Activated CD8-positive, alpha-beta memory T cell treated with anti-CD3 and anti-CD28 coated beads, Interleukin-2, amount 50 U/mL, for 1 hour (primary cell): Measurements from ENCODE around the gene TRIM9.
"Not testable (repeated sequence)": the region's sequence is repeated elsewhere in the genome, so short reads cannot be mapped to it uniquely, and the experiment has no call there.

ENCODE experiments used
- DNase-seq: peaks from one replicate; pipeline ENCODE4 v3.0.0-alpha.2; 2020; ENCODE audit errors: extremely low read depth

The TRIM9 gene

DNA sequence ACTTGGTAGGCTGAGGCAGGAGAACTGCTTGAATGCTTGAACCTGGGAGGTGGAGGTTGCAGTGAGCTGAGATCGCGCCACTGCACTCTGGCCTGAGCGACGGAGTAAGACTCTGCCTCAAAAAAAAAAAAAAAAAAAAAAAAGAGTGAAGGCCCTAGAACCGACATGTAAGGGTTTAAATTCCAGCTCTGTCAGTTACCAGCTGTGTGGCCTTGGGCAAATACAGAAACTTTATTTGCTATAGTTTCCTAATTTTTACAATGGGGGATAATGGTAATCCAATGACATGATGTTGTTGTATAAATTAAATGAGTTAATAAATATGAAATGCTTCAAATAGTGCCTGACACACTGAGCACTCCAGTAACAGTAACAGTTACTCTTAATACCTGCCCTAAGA is 131.0 kb downstream of the TRIM9 start:
- no peak for DNase-seq

DNA sequence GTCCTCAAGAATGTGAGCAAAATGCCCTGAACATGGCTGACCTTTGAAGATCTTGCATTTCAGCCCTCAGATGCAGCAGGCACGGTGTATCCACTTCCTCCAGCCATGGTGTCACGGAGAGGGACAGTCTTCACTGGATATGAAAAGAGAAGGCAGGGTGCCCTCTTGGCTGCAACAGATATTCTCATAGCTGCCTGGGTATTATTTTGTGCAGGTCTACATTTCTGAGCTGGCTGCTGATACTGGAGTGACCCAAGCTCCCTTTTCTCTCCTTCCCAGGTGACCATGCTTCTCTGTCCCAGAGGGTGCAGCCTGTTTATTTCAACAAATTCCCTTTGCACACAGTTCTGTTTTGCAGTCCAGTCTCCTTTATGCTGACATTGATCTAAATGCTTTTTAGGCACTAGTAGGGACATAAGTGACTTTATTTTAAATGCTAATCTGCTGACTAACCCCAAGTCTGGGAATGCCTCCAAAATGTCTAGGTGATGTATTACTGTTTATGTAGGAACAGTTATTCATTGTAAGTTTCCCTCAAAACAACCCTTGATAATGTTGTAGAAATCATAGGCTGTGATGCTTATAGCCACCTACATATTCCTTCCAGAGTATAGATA is 133.2 kb downstream of the TRIM9 start:
- DNase-seq: no peak

DNA sequence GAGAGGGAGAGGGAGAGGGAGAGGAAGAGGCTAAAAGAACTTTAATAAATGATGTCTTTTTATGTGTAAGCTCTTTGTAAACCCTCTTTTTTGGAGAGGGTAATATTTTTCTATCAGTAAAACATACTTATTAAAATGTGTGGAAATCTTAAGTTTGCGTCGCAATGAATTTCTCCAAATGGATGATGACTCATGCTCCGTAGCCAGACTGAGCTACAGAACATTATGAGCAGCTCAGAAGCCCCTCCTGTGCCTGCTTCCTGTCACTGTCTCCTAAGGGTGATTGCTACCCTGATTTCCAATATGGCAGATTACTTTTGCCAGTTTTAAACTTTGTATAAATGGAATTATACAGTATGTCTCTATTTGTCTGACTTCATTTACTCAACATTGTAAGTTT is 137.6 kb downstream of the TRIM9 start:
- DNase-seq: no peak

DNA sequence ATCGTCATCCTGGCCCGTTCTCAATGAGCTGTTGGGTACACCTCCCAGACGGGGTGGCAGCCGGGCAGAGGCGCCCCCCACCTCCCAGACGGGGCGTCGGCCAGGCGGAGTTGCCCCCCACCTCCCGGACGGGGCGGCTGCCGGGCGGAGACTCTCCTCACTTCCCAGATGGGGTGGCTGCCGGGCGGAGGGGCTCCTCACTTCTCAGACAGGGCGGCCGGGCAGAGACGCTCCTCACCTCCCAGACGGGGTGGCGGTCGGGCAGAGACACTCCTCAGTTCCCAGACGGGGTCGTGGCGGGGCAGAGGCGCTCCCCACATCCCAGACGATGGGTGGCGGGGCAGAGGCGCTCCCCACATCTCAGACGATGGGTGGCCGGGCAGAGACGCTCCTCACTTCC is 138.5 kb downstream of the TRIM9 start:
- DNase-seq: not testable (repeated sequence)

DNA sequence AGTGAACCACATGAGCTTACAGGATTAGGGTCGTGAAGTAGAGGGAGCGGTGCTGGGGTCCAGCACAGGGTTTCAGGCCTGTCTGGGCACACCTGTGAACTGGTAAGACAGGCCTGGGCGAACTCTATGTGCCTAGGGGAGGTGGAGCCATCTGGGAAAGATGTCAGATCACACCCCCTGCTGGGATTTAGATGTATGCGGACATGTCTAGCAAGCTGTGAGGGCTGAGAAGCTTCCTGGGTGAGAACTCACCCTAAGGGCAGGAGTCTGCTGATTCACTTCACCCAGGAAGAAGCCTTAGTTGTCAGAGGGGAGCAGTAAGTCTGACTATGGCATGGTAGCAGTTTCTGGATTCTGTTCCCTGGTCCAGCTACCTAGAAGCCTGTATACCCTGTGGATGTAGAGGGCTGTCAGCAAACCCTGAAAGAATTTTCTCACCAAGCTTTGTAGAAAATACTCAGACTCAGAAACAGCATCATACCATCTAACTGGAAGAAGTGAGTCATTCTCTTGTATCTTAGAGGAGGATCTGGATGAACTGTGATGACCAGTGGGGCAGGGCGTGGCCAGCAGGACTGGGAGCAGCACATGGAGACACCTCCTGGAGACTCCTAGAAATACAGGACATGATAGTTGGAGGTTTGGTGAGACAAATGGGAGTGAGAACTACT is 139.4 kb downstream of the TRIM9 start:
- DNase-seq: no peak

DNA sequence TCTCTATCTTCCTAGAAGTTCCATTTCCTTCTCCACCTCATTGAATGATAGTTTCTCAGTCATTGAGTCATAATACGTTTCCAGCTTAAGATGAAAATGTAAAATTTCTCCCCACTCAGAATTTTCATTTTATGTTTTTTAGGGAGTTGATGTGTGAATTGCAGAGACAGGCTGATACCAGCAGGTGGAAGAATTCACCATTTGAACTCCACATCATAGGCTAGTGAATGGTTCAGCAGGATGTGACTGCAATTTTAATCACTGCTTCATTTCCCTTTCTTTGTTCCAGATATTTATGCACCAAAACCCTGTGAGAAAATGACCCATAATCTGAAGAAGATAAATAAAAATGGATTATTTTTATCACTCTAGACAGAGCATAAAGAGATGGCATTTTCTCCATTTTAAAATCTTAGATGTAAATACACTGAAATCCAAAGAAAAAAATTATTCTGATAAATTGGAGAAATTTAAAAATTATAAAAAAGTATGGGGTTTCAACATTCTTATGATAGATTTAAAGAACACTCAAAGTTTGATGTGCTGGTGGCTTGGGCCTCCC is 140.0 kb downstream of the TRIM9 start:
- no peak for DNase-seq

DNA sequence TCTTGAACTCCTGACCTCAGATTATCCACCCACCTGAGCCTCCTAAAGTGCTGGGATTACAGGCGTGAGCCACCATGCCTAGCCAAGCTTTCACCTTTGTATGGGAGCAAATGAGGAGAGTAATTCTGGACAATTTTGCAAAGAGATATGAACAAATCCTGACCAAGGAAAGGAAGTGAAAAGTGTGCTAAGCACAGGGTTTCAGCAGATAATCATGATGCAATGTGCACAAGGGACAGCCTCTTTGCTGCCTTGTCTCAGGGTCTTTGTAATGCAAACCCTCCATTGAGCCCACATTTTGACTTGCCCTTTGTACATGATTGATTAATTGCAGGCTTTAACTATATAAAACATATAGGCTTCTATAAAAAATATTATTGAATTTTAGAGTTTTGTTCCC is 141.4 kb downstream of the TRIM9 start:
- DNase-seq: no peak

DNA sequence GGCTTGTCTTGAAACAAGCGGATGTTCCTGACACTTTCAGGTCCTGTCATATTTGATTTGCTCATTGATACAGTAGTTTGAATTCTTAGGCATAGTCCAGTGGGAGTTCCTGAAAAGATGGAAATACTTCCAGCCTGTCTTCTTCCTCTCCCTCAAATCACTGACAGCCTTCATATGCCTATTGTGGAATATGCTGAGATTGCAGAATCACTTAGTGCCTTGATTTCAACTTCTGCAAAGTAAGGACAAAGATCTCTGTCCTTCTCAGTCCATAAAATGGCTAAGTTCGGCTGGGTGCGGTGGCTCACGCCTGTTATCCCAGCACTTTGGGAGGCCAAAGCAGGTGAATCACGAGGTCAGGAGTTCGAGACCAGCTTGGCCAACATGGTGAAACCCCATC is 143.9 kb downstream of the TRIM9 start:
- no peak for DNase-seq

DNA sequence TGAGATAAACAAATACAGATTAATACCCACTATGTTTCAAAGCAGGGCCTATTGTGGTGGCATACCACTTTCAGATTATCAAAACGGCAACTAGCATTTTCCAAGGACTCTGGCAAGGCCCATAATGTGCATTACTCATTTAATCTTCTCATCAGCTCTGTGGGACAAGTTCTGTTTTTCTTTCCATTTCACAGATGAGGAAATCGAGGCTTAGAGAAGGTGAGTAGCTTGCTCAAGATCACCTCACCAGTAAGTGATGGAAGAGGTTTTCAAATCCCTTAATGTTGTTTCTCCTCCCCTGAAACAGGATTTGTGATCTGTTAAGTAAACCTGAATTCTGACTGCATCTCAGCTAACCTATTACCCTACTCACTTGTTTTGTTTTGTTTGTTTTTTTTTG is 146.7 kb downstream of the TRIM9 start:
- DNase-seq: no peak

DNA sequence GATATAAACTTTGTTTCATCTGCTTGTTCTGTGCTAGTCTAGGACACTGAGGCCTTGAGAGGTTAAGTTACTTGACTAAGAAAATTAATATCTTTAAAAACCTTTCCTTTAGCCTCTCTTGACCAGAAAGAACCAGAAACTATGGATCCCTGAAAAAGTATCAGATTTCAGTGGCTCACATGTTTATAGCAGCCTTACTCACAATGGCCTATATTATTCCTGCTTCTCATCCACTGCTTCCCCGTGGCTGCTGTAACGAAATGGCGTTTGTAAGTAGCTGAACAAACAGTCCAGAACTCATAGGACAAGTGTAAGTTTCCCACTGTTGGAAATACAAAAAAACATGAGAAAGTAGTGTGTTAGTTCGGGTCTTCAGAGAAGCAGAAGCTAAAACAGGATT is 147.5 kb downstream of the TRIM9 start:
- DNase-seq: no peak

DNA sequence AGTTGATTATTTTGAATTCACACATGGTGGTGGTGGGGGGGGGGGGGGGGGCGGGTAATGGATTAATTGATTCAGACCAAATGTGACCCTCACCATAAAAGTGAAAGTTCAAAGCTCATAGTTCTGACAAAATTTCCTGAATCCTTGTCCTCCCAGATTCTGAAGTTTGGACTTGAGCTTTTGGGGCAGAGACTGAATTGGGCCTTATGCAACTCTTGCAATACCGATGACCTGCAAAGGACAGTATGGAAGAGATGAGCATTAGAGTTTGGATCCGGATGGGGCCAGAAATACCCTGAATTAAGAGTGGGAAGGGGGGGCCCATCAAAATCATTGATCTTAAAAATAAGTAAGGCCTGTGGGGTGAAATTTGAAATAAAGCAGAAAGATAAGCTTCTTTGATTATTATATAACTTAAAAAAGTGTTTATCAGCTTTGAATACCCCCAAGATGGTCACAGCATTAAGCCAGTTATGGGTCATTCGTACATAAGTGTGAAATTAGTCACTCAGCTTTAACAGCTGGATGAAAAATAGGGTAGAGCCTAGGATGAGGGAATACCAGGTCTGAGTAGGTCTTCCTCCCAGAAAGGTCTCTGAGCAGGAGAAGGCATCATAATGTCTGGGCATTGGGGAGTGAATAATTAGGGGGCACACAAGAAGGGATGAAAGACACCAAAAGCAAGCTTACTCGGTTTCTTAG is 148.5 kb downstream of the TRIM9 start:
- DNase-seq: no peak

DNA sequence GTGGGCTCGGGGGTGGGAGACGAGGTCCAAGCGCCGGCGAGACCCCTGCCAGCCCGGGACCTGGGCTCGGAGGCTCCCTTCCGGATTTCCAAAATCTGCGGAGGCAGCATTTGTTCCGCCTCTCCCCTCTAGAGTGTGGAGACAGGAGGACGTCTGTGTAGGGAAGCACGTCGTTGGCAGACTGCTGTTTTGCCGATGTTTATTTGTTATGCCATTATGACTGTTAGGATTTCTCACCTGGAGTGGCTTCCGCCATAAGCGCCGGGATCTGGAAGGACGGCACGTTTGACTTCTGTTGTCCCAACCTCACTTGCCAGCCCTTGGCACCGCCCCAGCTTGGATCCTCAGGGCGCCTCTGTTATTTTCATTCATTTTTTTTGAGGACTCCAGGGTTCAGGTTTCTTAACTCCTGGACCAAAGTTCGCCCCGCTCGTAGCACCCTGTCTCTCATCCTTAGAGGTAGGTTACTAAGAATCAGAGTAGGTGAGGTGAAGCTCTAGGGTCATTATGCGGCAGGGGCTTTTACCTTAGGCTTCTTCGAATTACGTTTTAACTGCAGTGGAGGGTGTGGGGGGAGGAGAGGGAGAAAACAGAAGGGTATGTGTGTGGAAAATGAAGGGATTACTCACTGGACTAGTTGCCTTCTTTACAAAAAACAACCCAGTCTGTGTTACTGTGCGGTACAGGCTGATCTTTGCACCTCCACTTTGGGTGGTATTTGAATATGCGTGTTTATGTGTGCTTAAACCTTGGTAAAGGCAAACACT is 150.1 kb downstream of the TRIM9 start:
- no peak for DNase-seq

DNA sequence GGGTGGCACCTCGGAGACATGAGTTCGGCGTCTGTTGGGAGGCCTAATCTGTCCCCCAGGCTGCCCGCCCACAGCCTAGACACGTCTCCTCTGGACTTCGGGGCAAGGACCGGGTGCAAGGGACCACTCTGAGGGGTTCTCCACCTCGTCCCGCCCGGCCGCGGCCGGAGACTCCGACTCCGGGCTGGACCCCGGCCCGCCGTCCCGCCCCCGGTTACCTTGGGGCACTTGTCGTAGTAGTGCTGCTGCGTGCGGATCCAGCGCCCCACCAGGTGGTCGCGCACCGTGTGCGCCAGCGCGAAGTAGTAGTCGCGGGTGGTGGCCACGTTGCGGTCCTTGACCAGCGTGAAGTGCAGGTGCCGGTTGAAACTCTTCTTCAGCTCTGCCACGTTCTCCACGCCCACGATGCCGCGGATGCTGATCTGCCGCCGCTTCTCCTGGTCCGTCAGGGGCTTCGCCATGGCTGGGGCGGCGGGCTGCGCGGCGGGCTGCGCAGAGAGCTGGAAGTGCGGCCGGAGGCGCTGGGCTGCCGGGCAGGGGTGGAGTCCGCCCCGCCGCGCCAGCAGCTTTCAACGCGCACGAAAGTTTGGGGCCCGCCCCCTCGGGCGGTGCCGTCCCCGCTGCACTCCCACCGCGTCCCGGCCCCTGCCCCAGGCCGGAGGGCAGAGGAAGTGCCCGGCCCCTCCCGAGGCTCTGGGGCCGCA is 150.8 kb downstream of the TRIM9 start, which contains the start of gene PYGL:
PYGL (minus strand) TSS at position 541 of the 704 bp plus-strand sequence; CDS start at position 461, 80 bp downstream.
- DNase-seq: no peak

DNA sequence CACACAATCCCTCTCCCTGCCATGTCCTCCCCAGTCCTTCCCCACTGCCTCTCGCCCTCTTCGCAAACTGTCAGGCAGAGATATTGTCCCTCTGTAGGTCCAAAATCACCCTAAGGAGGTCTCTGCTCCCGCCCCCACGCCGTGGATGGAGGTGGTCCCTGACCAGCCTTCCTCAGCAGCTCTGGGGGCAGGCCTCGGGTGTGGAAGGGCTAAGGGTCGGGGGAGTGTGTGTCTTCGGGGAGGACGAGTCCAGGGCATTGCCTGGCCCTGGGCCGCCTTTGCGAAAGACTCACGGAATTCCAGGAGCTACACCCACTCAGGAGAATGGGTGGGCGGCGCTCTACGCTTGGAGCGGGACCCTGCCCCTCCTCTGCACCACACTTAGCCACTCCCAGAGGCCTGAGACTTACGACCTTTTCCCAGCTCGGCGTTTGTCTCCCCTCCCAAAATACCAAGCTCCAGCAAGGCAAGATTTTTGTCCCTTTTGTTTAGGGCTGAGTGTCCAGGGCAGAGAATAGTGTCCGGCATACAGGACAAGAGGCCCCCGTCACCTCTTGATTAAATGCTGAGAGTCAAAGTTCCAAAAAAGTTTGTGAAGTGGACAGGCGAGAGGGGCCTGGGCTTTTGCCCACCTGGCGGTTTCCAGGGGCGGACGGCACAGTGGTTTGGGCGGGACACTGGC is 151.5 kb downstream of the TRIM9 start:
- DNase-seq: no peak

DNA sequence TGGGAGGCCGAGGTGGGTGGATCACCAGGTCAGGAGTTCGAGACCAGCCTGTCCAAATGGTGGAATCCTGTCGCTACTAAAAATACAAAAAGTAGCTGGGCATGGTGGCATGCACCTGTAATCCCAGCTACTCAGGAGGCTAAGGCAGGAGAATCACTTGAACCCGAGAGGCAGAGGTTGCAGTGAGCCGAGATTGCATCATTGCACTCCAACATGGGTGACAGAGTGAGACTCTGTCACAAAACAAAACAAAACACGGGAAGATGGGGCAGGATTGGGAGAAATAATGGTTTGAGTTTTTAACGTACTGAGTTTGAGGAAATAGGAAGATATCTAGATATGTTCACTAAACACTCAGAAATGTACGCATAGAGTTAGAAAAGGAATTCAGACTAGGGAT is 153.3 kb downstream of the TRIM9 start:
- DNase-seq: not testable (repeated sequence)

DNA sequence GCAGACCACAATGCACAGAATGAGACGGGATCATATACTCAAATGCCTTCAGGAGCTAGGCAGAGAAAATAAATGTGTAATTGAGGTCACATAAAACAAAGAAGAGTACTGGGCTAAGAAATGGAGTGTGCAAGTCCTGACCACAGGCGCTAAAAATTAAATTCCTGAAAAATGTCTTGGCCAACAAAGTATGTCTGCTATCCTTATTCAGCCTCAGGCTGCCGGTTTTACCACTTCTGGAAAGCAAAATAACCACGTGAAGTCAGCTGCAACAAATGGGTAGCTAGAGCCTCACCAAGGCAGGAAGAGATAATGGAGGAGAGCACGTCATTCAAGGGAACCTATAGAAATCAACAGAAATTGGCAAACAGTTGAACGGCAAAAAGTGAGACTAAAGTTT is 153.8 kb downstream of the TRIM9 start:
- DNase-seq: no peak

DNA sequence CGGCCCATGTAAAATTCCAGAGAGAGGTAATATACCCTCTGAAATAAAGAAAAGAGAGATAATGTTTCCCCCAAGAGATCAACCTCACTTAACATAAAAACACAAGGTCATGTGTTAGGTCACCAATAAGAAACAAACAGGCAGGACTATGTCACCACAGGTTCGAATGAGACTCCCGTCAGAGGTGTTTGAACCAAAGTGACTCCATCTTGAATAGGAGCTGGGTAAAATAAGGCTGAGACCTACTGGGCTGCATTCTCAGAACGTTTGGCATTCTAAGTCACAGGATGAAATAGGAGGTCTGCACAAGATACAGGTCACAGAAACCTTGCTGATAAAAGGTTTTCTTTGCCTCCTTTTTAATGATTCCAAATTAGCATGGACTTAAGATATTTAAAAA is 157.1 kb downstream of the TRIM9 start:
- DNase-seq: no peak

DNA sequence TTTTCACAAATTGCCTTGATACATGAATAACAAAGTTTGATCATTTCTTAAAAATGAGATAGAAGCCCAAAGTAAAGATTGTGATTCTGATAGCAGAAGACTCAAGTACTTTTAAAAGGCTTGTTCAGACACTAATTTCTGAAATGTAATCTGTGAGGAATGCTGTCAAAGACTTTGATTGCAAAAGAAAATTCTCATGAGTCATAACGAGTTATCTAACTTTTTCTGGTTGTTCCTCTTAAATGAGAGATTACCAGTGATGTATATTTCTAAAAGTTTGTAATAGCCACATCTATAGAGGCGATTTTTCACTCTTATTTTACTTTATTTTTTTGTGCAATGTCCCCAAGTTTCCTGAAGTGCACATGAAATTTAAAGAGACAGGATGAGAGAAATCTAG is 157.6 kb downstream of the TRIM9 start:
- DNase-seq: no peak

DNA sequence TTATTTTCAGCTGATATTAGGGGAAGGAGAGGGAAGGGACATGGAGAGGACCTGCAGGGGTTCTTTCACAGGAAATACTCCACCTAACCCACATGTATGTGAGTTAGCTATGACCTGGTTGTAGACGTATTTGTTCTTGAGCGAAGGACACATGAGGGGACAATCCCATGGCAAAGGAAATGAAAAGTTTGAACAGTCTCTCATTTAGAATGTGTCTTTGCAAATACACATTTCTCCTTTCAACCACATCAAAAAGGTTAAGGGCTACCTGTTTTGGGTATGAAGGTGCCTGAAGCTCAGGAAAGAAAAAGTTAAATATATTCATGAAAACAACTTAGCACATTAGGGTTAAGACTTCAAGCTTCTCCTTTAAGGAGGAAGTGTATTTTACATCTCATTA is 158.0 kb downstream of the TRIM9 start:
- DNase-seq: no peak

DNA sequence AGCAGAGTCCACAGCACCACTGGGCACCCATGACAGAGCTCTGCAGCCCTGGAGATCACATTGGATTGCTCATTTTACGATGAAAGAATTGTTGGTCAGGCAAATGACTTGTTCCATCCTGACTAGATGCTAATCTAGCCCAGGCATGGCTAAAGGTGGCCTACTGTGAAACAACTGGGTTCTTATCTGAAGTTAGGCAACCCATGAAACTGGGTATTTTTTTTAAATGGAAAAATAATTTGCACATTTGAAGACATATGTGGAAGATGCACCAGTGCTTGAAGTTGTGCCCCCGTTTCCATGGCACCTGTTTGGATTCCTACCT is 158.9 kb downstream of the TRIM9 start:
- no peak for DNase-seq
